ENCODE results near the gene GALNT12. TPM values are rescaled to one million over a fixed set of nuclear protein-coding genes. Genes with fewer than 3 reads are reported as not detected.
A peak's percentile ranks its signal among the peaks of the same experiment; 100 is the strongest.

GALNT12 gene
- total and polyA plus RNA-seq, 2 experiments from 2014 or later = 13.9 to 16.4 TPM

DNA sequence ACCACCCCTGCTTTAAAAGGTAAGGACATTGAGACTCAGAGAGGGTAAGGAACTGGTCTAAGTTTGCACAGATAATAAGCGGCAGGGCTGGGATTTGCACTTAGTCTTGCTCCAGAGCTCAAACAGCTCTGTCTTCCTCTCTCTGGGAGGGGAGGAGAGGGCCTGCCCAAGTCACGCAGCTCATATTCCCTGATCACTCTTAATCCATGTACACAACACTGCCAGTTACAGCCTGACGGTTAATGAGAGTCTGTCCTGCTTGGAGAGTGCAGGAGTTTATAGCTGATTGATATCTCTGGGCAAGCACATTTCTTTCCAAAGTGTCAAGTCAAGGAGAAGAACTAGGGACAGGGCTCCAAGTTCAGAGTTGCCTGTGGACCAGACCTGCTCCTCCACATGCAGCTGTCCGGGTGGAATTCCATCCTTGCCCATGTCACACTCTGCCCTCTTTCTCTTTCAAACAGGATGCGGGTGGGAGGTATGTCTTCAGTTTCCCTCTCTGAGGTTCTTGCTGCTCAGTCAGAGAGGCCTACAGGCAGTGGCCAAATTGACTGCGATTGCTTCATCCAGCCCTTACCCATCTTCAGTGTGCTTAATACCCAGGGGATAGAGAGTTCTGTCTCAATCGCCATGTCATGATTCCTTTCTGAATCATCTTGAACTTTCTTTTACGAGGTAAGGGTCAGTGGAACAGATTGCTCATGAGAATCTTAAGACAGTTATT lies 54.5 kb downstream of the GALNT12 start:
- H3K36me3 ChIP-seq (replicated peaks; ENCODE audit: insufficient read depth, low read depth) = no peaks in the 10 kb centered on the region
- H3K4me2 ChIP-seq = peak overlapping the region; percentile 12
- H3K4me1 ChIP-seq (ENCODE audit: insufficient read depth) = peaks cover 11% of the 10 kb centered on the region
- H4K20me1 ChIP-seq (ENCODE audit: insufficient read depth, poor library complexity, severe bottlenecking) = no peaks in the 10 kb centered on the region
- peak overlapping the region; percentile 79 for H3K27ac ChIP-seq
- TF ChIP-seq, protein P1, sequence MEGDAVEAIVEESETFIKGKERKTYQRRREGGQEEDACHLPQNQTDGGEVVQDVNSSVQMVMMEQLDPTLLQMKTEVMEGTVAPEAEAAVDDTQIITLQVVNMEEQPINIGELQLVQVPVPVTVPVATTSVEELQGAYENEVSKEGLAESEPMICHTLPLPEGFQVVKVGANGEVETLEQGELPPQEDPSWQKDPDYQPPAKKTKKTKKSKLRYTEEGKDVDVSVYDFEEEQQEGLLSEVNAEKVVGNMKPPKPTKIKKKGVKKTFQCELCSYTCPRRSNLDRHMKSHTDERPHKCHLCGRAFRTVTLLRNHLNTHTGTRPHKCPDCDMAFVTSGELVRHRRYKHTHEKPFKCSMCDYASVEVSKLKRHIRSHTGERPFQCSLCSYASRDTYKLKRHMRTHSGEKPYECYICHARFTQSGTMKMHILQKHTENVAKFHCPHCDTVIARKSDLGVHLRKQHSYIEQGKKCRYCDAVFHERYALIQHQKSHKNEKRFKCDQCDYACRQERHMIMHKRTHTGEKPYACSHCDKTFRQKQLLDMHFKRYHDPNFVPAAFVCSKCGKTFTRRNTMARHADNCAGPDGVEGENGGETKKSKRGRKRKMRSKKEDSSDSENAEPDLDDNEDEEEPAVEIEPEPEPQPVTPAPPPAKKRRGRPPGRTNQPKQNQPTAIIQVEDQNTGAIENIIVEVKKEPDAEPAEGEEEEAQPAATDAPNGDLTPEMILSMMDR (IDR thresholded peaks at IDR 0.05; ENCODE audit: poor library complexity) = no peak
- TF ChIP-seq EZH2phosphoT487 (IDR thresholded peaks at IDR 0.05; ENCODE audit: low read depth, severe bottlenecking, unreplicated experiment) = no peak
- TF ChIP-seq EZH2 (IDR thresholded peaks at IDR 0.05; ENCODE audit: borderline replicate concordance) = no peak
- no peaks in the 10 kb centered on the region for H3K79me2 ChIP-seq
- H2AFZ ChIP-seq = no peak overlapping the region
- no peaks in the 10 kb centered on the region for H3K9me2 ChIP-seq (replicated peaks; ENCODE audit: insufficient read depth)
- H3K9me3 ChIP-seq (ENCODE audit: low read depth) = no peaks in the 10 kb centered on the region
- 61% methylated on average over 8 of the region's 8 CpGs for WGBS (ENCODE audit: low lambda C conversion rate, missing lambda C conversion rate)
- H3K27me3 ChIP-seq = no peaks in the 10 kb centered on the region
- peak; percentile 66 for DNase-seq (ENCODE audit: low spot score)
- H3K4me3 ChIP-seq = no peak overlapping the region

DNA sequence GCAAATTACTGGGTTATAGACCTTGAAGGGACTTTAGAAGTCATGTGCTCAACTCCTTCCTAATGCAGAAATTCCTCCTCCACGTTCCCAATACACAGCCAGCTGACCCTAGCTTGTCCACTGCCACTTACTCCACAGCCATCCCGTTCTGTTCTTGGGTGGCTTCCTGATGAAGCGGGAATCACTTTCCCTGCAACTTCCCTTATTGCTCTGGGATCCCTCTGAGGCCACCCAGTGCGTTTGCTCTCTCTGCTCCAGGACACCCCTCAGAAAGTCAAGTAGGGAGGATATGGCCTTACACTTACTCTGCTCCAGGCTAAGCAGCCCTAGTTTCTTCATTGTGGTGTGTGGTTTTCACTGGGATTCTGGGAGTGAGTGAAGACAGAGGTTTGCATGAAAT lies 55.5 kb downstream of the GALNT12 start:
- 80% methylated on average over 4 of the region's 4 CpGs for WGBS (ENCODE audit: low lambda C conversion rate, missing lambda C conversion rate)
- no peak overlapping the region for H3K4me2 ChIP-seq
- no peaks in the 10 kb centered on the region for H3K79me2 ChIP-seq
- peak overlapping the region; percentile 76 for H3K27ac ChIP-seq
- H2AFZ ChIP-seq = no peak overlapping the region
- H3K4me1 ChIP-seq (ENCODE audit: insufficient read depth) = peaks cover 11% of the 10 kb centered on the region
- no peaks in the 10 kb centered on the region for H4K20me1 ChIP-seq (ENCODE audit: insufficient read depth, poor library complexity, severe bottlenecking)
- H3K9me3 ChIP-seq (ENCODE audit: low read depth) = no peaks in the 10 kb centered on the region
- no peaks in the 10 kb centered on the region for H3K36me3 ChIP-seq (replicated peaks; ENCODE audit: insufficient read depth, low read depth)
- no peaks in the 10 kb centered on the region for H3K27me3 ChIP-seq
- H3K4me3 ChIP-seq = no peak overlapping the region
- H3K9me2 ChIP-seq (replicated peaks; ENCODE audit: insufficient read depth) = no peaks in the 10 kb centered on the region
- no peak for DNase-seq (ENCODE audit: low spot score)
- TF ChIP-seq, protein P1 (IDR thresholded peaks at IDR 0.05; ENCODE audit: poor library complexity) = no peak
- no peak for TF ChIP-seq EZH2 (IDR thresholded peaks at IDR 0.05; ENCODE audit: borderline replicate concordance)
- no peak for TF ChIP-seq EZH2phosphoT487 (IDR thresholded peaks at IDR 0.05; ENCODE audit: low read depth, severe bottlenecking, unreplicated experiment)

DNA sequence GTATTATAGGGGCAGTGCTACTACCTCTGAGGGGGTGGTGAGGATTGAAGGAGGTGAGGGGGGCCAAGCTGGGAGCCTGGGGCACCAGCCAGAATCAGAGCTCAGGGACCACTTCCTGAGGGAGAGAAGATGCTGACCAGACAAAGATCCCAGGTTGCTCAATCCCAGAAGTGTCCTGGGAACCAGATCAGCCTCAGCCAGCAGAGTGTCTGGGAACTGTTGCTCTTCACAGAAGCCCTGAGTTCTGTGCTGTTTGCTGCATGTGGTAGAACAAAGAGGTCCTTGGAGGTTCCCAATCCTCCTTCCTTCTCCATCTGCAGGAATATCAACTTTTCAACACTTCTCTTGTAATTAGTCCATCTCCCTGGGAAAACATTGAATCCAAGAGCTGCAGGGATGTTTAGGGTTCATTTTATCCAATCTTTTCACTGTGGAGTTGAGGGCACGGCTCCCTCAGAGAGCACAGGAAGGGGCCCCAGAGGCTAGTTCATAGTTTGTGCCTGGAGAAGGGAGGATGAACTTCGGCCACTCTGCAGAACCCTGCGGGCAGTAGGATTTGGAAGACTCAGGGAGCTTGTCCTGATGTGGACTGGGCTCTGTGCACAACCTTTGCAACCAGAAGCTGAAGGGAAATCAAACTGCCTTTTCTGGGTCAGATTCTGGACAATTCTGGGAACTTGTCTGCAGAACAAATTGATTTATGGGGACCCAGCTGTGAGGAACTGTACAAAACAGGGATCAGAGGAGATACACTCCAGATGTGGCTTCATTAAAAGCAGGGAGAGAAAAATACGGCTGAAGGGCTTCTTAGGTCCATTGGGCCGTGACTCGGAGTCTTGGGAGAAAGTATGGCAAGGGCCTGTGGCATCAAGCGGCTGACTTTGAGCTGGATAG lies 57.1 kb downstream of the GALNT12 start:
- H3K36me3 ChIP-seq (replicated peaks; ENCODE audit: insufficient read depth, low read depth) = no peaks in the 10 kb centered on the region
- DNase-seq (ENCODE audit: low spot score) = peak; percentile 27
- TF ChIP-seq, protein P1 (IDR thresholded peaks at IDR 0.05; ENCODE audit: poor library complexity) = no peak
- TF ChIP-seq EZH2phosphoT487 (IDR thresholded peaks at IDR 0.05; ENCODE audit: low read depth, severe bottlenecking, unreplicated experiment) = no peak
- H4K20me1 ChIP-seq (ENCODE audit: insufficient read depth, poor library complexity, severe bottlenecking) = no peaks in the 10 kb centered on the region
- no peak overlapping the region for H3K4me3 ChIP-seq
- no peak overlapping the region for H3K4me2 ChIP-seq
- no peaks in the 10 kb centered on the region for H3K79me2 ChIP-seq
- 84% methylated on average over 7 of the region's 7 CpGs for WGBS (ENCODE audit: low lambda C conversion rate, missing lambda C conversion rate)
- H3K27ac ChIP-seq = peak overlapping the region; percentile 50
- no peaks in the 10 kb centered on the region for H3K9me2 ChIP-seq (replicated peaks; ENCODE audit: insufficient read depth)
- no peaks in the 10 kb centered on the region for H3K9me3 ChIP-seq (ENCODE audit: low read depth)
- H3K27me3 ChIP-seq = no peaks in the 10 kb centered on the region
- no peak overlapping the region for H2AFZ ChIP-seq
- H3K4me1 ChIP-seq (ENCODE audit: insufficient read depth) = peaks cover 11% of the 10 kb centered on the region

Measured in hepatocyte (in vitro differentiated cells).